ENCODE measurements around the gene NAIF1. TPM values are rescaled to one million over a fixed set of nuclear protein-coding genes. Genes with fewer than 3 reads are reported as not detected.

The NAIF1 gene
- total RNA-seq, 1 donor from 2014 or later = 11.8 TPM

DNA sequence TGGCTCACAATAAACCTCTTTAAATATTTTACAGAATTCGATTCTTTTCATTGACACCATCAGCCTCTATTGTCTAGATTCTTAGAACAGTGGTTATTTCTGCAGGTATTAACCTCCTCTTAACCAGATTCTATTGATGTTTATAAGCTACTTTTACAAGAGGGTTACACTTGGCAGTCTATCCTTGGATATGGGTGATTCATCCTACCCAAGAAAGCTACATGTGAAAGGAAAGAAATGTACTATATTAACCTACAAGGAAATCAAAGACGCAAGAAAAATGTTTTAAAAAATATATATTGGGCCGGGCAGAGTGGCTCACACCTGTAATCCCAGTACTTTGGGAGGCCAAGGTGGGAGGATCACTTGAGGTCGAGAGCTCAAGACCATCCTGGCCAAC, 17.6 kb upstream of the NAIF1 start:
- H3K27ac ChIP-seq = no peak overlapping the region
- ATAC-seq (no peak), DNase-seq (no peak)
- H3K36me3 ChIP-seq = peaks cover 5% of the 10 kb centered on the region
- H3K27me3 ChIP-seq = no peaks in the 10 kb centered on the region
- TF ChIP-seq, protein P1, sequence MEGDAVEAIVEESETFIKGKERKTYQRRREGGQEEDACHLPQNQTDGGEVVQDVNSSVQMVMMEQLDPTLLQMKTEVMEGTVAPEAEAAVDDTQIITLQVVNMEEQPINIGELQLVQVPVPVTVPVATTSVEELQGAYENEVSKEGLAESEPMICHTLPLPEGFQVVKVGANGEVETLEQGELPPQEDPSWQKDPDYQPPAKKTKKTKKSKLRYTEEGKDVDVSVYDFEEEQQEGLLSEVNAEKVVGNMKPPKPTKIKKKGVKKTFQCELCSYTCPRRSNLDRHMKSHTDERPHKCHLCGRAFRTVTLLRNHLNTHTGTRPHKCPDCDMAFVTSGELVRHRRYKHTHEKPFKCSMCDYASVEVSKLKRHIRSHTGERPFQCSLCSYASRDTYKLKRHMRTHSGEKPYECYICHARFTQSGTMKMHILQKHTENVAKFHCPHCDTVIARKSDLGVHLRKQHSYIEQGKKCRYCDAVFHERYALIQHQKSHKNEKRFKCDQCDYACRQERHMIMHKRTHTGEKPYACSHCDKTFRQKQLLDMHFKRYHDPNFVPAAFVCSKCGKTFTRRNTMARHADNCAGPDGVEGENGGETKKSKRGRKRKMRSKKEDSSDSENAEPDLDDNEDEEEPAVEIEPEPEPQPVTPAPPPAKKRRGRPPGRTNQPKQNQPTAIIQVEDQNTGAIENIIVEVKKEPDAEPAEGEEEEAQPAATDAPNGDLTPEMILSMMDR (IDR thresholded peaks at IDR 0.05) = no peak
- intact Hi-C loops (cut with DNase I) = no loop called here
- peaks cover 37% of the 10 kb centered on the region for H3K4me1 ChIP-seq
- H3K9me3 ChIP-seq = no peaks in the 10 kb centered on the region
- no peak overlapping the region for H3K4me3 ChIP-seq

- no peaks in the 10 kb centered on the region for H3K27me3 ChIP-seq
- DNase-seq (no peak), ATAC-seq (no peak)
- H3K9me3 ChIP-seq = no peaks in the 10 kb centered on the region
- intact Hi-C loops (cut with DNase I) = no loop called here
- peak overlapping the region; percentile 66 for H3K27ac ChIP-seq
- H3K36me3 ChIP-seq = peaks cover 5% of the 10 kb centered on the region
- H3K4me3 ChIP-seq = no peak overlapping the region
- peaks cover 47% of the 10 kb centered on the region for H3K4me1 ChIP-seq
- TF ChIP-seq, protein P1 (IDR thresholded peaks at IDR 0.05) = no peak
Observed at GRCh38 chr9:128082151-128082550, 15.0 kb upstream of the NAIF1 start.

GRCh38 chr9:128081056-128081455, 13.9 kb upstream of the NAIF1 start:
- Histone ChIP-seq H3K9me3 (no peaks in the 10 kb centered on the region), H3K4me1 (peaks cover 47% of the 10 kb centered on the region), H3K36me3 (peaks cover 5% of the 10 kb centered on the region), H3K27ac (peak overlapping the region; percentile 66), H3K27me3 (no peaks in the 10 kb centered on the region), H3K4me3 (no peak overlapping the region)
- TF ChIP-seq, protein P1 (IDR thresholded peaks at IDR 0.05) = no peak
- DNase-seq (no peak), ATAC-seq (peak; percentile 41)
- intact Hi-C loops (cut with DNase I) = no loop called here

- H3K27ac ChIP-seq = peak overlapping the region; percentile 66
- H3K4me1 ChIP-seq = peaks cover 47% of the 10 kb centered on the region
- H3K27me3 ChIP-seq = no peaks in the 10 kb centered on the region
- no peak for ATAC-seq
- no peaks in the 10 kb centered on the region for H3K9me3 ChIP-seq
- intact Hi-C loops (cut with DNase I) = no loop called here
- TF ChIP-seq, protein P1 (IDR thresholded peaks at IDR 0.05) = no peak
- H3K36me3 ChIP-seq = peaks cover 5% of the 10 kb centered on the region
- H3K4me3 ChIP-seq = no peak overlapping the region
- no peak for DNase-seq
Observed at GRCh38 chr9:128080206-128080605, 13.1 kb upstream of the NAIF1 start.

DNA sequence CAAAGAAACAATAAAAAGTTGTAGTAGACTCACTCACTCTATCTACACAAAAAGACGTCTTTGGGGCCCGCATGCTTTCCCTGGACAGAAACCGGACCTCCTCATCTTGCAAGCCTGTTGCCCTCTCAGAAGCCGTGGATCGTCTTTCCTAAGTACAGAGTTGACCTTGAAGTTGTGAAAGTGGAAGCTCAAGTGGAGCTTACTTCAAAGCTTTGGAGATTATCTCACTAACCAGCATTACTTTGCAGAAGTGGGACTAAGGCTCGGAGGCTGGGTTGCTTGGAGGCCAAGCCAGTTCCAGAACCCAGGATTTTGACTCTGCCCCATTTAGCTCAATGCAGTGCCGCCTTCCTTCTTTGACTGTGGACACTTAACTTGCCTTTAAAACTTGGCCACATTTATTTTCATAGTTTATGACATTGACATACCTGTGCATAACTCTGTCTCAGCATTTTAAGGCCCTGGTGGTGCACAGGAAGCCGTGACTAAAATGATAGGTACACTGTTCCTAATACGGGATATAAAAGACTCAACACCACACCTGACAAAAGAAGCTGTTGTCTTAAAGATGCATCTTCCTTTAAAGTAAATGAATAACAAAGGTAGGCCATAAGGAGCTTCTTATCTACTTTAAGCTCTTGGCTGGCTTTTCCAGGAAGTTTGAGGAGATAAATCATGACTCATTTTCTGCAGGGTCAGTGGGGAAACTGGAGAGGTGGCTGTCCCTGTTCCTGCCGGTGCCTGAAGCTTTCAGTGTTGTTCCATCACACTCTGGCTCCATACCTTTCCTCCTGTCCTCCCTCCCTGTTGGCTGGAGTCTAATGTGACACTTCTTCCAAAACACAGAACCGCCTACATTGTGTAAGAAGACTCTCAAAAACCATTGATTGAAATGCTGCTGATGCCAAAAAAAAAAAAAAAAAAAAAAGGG, 11.6 kb upstream of the NAIF1 start:
- Histone ChIP-seq H3K27ac (peak overlapping the region; percentile 73), H3K4me3 (no peak overlapping the region), H3K36me3 (peaks cover 5% of the 10 kb centered on the region), H3K27me3 (no peaks in the 10 kb centered on the region), H3K4me1 (peaks cover 52% of the 10 kb centered on the region), H3K9me3 (no peaks in the 10 kb centered on the region)
- ATAC-seq = peak; percentile 84
- TF ChIP-seq, protein P1 (IDR thresholded peaks at IDR 0.05) = no peak
- intact Hi-C loops (cut with DNase I) = no loop called here
- no peak for DNase-seq

Data from upper lobe of right lung (tissue), 1 donor.